Measurements from ENCODE around the gene S100A16. TPM values are rescaled to one million over a fixed set of nuclear protein-coding genes. Genes with fewer than 3 reads are reported as not detected.
"Not testable (repeated sequence)": the region's sequence is repeated elsewhere in the genome, so short reads cannot be mapped to it uniquely, and the experiment has no call there.

S100A16 gene
- total and polyA plus RNA-seq, 2 donors (not counting 1 experiment from before 2014, with no cell fraction given) = 121 to 182 TPM

DNA sequence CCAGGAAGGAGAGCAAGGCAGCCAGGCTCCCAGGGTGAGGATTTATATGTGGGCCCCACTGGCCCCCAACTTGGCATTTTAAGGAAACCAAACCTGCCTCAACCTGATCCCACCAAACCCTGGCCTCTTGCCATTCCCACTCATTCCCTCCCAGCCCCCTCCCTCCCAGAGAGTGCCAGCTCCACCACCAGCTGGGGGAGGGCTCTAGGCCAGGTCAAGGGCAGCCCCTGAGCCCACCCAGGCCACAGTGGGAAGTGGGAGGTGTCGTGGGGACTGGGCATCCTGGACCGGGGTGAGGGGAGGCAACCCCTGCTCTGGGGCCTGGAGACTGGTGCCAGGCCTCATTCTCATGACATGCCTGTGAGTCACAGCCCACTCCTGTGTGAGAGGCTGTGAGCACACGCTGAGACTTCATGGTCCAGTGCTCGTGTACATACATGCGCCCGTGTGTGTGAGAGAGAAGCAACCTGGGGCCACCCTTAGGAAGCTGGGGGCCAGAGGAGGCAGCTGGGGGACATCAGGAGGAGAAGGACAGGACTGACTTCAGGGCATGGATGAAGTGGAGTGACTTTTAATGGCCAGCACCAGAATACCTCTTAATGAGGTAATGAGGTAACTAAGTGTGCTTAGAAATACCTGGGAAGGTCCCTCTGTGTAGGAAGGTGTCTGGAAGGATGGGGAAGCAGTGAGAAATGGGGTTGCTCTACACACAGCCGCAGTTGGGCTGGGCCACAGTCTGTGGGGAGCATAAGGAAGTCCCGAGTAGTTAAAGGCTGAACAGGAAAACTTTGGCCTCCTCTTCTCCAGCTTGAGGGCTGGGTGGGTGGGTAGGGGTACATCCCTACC lies 47.2 kb downstream of the S100A16 start, which contains the start of gene S100A2:
Gene S100A2 (minus strand): TSS at position 316 of the 846 bp plus-strand sequence. CDS start 1,967 bp downstream, outside the sequence.
- Histone ChIP-seq H3K79me2 (ENCODE audit: control insufficient read depth, insufficient read depth, low read length) (no peaks in the 10 kb centered on the region), H4K20me1 (ENCODE audit: control insufficient read depth, extremely low read depth, insufficient read depth, low read length) (no peaks in the 10 kb centered on the region), H3K9ac (ENCODE audit: insufficient read depth, low read length) (peak within 1 kb of the TSS; percentile 76), H2AFZ (ENCODE audit: low read length) (no peak within 1 kb of the TSS), H3K36me3 (ENCODE audit: control insufficient read depth, insufficient read depth, low read length) (no peaks in the 10 kb centered on the region), H3K9me3 (ENCODE audit: control insufficient read depth, insufficient read depth, low read depth, low read length) (no peaks in the 10 kb centered on the region), H3K4me2 (ENCODE audit: extremely low read depth, insufficient read depth, low read length) (peak within 1 kb of the TSS; percentile 92), H3K27me3 (ENCODE audit: control insufficient read depth, insufficient read depth, low read length) (no peaks in the 10 kb centered on the region), H3K27ac (ENCODE audit: insufficient read depth, low read length) (peak within 1 kb of the TSS; percentile 100), H3K4me3 (replicated peaks in 1 of 4; ENCODE audit: control extremely low read depth in 1 of 4, insufficient read depth in 1 of 4, low read depth in 3 of 4, low read length in 4 of 4) (peak within 1 kb of the TSS in 1 of 4 experiments; percentile 9), H3K4me1 (ENCODE audit: control insufficient read depth, extremely low read depth, insufficient read depth, low read length) (peaks cover 30% of the 10 kb centered on the region)
- DNase-seq (ENCODE audit: low read depth in 2 of 2) = peak; percentile 91 to 96
- TF ChIP-seq, protein P1, sequence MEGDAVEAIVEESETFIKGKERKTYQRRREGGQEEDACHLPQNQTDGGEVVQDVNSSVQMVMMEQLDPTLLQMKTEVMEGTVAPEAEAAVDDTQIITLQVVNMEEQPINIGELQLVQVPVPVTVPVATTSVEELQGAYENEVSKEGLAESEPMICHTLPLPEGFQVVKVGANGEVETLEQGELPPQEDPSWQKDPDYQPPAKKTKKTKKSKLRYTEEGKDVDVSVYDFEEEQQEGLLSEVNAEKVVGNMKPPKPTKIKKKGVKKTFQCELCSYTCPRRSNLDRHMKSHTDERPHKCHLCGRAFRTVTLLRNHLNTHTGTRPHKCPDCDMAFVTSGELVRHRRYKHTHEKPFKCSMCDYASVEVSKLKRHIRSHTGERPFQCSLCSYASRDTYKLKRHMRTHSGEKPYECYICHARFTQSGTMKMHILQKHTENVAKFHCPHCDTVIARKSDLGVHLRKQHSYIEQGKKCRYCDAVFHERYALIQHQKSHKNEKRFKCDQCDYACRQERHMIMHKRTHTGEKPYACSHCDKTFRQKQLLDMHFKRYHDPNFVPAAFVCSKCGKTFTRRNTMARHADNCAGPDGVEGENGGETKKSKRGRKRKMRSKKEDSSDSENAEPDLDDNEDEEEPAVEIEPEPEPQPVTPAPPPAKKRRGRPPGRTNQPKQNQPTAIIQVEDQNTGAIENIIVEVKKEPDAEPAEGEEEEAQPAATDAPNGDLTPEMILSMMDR (conservative IDR thresholded peaks at IDR 0.05 in 1 of 2, IDR thresholded peaks at IDR 0.05 in 1 of 2; ENCODE audit: low read depth in 1 of 2, low read length in 2 of 2) = no peak
- no peak for TF ChIP-seq EZH2 (IDR thresholded peaks at IDR 0.05; ENCODE audit: low read length, missing control alignments)

DNA sequence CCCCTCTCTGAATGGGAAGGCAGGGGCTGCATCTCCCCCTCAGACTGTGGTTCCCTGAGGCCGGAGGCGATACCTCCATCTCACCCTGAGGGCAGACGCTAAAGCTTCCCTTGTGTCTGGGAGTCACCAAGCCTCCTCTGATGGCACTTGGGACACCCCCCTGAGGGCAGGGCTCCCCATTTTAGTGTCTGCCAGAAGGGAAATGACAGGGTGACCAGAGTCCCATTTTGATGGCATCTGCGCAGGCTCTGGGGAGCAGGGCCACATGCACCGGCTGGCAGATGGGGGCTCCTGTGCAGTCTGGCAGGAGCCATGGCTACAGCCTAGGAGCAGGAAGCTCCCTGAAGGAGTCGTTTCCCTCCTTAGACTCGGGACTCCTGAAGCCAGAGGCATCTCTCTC lies 48.9 kb downstream of the S100A16 start:
- TF ChIP-seq, protein P1 (conservative IDR thresholded peaks at IDR 0.05 in 1 of 2, IDR thresholded peaks at IDR 0.05 in 1 of 2; ENCODE audit: low read depth in 1 of 2, low read length in 2 of 2) = no peak
- TF ChIP-seq EZH2 (IDR thresholded peaks at IDR 0.05; ENCODE audit: low read length, missing control alignments) = no peak
- no peaks in the 10 kb centered on the region for H3K27me3 ChIP-seq (ENCODE audit: control insufficient read depth, insufficient read depth, low read length)
- no peak overlapping the region for H3K4me3 ChIP-seq (replicated peaks in 1 of 4; ENCODE audit: control extremely low read depth in 1 of 4, insufficient read depth in 1 of 4, low read depth in 3 of 4, low read length in 4 of 4)
- H3K36me3 ChIP-seq (ENCODE audit: control insufficient read depth, insufficient read depth, low read length) = no peaks in the 10 kb centered on the region
- H2AFZ ChIP-seq (ENCODE audit: low read length) = no peak overlapping the region
- no peak for DNase-seq (ENCODE audit: low read depth in 2 of 2)
- no peaks in the 10 kb centered on the region for H3K79me2 ChIP-seq (ENCODE audit: control insufficient read depth, insufficient read depth, low read length)
- H3K4me1 ChIP-seq (ENCODE audit: control insufficient read depth, extremely low read depth, insufficient read depth, low read length) = peaks cover 30% of the 10 kb centered on the region
- no peak overlapping the region for H3K27ac ChIP-seq (ENCODE audit: insufficient read depth, low read length)
- no peaks in the 10 kb centered on the region for H3K9me3 ChIP-seq (ENCODE audit: control insufficient read depth, insufficient read depth, low read depth, low read length)
- no peak overlapping the region for H3K9ac ChIP-seq (ENCODE audit: insufficient read depth, low read length)
- H3K4me2 ChIP-seq (ENCODE audit: extremely low read depth, insufficient read depth, low read length) = no peak overlapping the region
- no peaks in the 10 kb centered on the region for H4K20me1 ChIP-seq (ENCODE audit: control insufficient read depth, extremely low read depth, insufficient read depth, low read length)

DNA sequence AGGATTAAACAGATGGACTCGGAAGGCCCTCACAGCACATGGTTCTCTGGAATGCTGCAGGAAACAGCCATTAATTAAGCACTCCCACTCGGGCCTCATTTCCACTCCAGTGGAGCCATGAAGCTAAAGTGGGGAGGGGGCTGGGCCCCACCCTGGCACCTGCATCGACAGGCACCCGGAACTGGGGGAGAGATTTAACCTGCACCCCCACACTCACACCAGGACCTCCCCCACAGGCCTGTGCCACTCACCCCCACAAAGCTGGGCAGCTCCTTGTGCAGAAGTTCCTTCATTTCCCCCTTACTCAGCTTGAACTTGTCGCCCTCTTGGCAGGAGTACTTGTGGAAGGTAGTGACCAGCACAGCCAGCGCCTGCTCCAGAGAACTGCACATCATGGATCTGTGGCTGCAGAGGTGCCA lies 49.4 kb downstream of the S100A16 start:
- Histone ChIP-seq H3K4me1 (ENCODE audit: control insufficient read depth, extremely low read depth, insufficient read depth, low read length) (peaks cover 28% of the 10 kb centered on the region), H3K9me3 (ENCODE audit: control insufficient read depth, insufficient read depth, low read depth, low read length) (no peaks in the 10 kb centered on the region), H4K20me1 (ENCODE audit: control insufficient read depth, extremely low read depth, insufficient read depth, low read length) (no peaks in the 10 kb centered on the region), H3K36me3 (ENCODE audit: control insufficient read depth, insufficient read depth, low read length) (no peaks in the 10 kb centered on the region), H3K27ac (ENCODE audit: insufficient read depth, low read length) (no peak overlapping the region), H3K4me2 (ENCODE audit: extremely low read depth, insufficient read depth, low read length) (no peak overlapping the region), H3K4me3 (replicated peaks in 1 of 4; ENCODE audit: control extremely low read depth in 1 of 4, insufficient read depth in 1 of 4, low read depth in 3 of 4, low read length in 4 of 4) (no peak overlapping the region), H3K9ac (ENCODE audit: insufficient read depth, low read length) (no peak overlapping the region), H2AFZ (ENCODE audit: low read length) (no peak overlapping the region), H3K27me3 (ENCODE audit: control insufficient read depth, insufficient read depth, low read length) (no peaks in the 10 kb centered on the region), H3K79me2 (ENCODE audit: control insufficient read depth, insufficient read depth, low read length) (no peaks in the 10 kb centered on the region)
- DNase-seq (ENCODE audit: low read depth in 2 of 2) = no peak
- TF ChIP-seq EZH2 (IDR thresholded peaks at IDR 0.05; ENCODE audit: low read length, missing control alignments) = no peak
- TF ChIP-seq, protein P1 (conservative IDR thresholded peaks at IDR 0.05 in 1 of 2, IDR thresholded peaks at IDR 0.05 in 1 of 2; ENCODE audit: low read depth in 1 of 2, low read length in 2 of 2) = no peak

DNA sequence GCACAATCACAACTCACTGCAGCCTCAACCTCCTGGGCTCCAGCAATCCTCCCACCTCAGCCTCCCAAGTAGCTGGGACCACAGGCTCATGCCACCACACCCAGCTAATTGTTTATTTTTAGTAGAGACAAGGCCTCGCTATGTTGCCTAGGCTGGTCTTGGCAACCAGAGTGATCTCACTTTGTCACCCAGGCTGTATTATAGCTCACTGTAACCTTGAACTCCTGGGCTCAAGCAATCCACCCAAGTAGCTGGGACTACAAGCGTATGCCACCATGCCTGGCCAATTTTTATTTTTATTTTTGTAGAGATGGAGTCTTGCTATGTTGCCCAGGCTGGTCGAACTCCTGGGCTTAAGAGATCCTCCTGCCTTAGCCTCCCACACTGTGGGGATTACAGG lies 50.9 kb downstream of the S100A16 start:
- not testable (repeated sequence) for H3K36me3 ChIP-seq (ENCODE audit: control insufficient read depth, insufficient read depth, low read length); H3K27me3 ChIP-seq (ENCODE audit: control insufficient read depth, insufficient read depth, low read length); H3K4me3 ChIP-seq (replicated peaks in 1 of 4; ENCODE audit: control extremely low read depth in 1 of 4, insufficient read depth in 1 of 4, low read depth in 3 of 4, low read length in 4 of 4); H3K9ac ChIP-seq (ENCODE audit: insufficient read depth, low read length); H3K9me3 ChIP-seq (ENCODE audit: control insufficient read depth, insufficient read depth, low read depth, low read length); DNase-seq (ENCODE audit: low read depth in 2 of 2); H4K20me1 ChIP-seq (ENCODE audit: control insufficient read depth, extremely low read depth, insufficient read depth, low read length); H3K27ac ChIP-seq (ENCODE audit: insufficient read depth, low read length); H3K4me2 ChIP-seq (ENCODE audit: extremely low read depth, insufficient read depth, low read length); H3K79me2 ChIP-seq (ENCODE audit: control insufficient read depth, insufficient read depth, low read length); H2AFZ ChIP-seq (ENCODE audit: low read length)
- H3K4me1 ChIP-seq (ENCODE audit: control insufficient read depth, extremely low read depth, insufficient read depth, low read length) = peaks cover 17% of the 10 kb centered on the region
